HG02973 (cell line): ENCODE results near the gene TSGA10IP.

Experiments
- ATAC-seq: cut with Tn5 transposase; IDR thresholded peaks from one replicate; pipeline ENCODE4 v1.9.1; 2021; ENCODE audit warnings: moderate library complexity; ENCODE audit not compliant: unreplicated experiment

TSGA10IP gene

DNA sequence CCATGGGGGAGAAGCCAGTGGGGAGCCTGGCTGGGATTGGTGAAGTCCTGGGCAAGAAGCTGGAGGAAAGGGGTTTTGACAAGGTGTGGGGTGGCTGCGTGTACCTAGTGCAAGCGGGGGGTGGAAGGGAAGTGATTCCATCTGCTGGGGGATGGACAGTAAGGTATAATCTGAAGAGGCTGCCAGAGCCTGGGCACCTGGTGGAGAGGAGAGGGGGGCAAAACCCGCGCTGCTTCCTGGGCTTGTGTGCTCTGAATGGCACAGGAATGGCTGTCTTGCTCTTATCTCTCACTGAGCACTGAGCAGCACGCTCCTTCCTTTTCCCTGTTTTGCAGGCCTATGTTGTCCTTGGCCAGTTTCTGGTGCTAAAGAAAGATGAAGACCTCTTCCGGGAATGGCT lies 58.0 kb downstream of the TSGA10IP start:
- no peak for ATAC-seq

- no peak for ATAC-seq
Measured at GRCh38 chr11:66004186-66004585, 58.9 kb downstream of the TSGA10IP start.

GRCh38 chr11:66006134-66006890 lies 61.0 kb downstream of the TSGA10IP start:
- no peak for ATAC-seq

- ATAC-seq, result no peak
Measured at GRCh38 chr11:66006891-66007176, 61.6 kb downstream of the TSGA10IP start.

DNA sequence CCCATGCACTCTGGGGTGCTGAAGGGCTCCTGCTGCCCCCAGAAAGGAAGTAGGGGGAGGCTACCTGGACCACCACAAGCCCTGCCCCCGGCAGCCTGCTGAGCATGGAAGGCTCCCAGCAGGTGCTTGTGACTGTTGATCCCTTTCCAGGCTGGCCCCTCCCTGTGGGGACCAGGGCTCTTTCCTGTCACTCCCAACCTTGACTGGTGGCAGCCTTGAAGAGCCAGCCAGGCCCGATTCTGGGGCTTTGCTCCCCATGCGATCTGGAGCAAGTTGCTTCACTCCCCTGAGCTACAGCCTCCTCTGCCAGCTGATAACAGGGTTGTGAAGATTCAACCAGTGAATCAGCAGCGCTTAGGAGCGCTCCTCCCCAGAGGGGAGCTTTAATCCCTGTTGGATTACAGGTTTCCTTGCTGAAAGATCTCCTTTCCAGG lies 61.9 kb downstream of the TSGA10IP start:
- ATAC-seq, result no peak

- no peak for ATAC-seq
Measured at GRCh38 chr11:66008095-66008467, 62.8 kb downstream of the TSGA10IP start.

DNA sequence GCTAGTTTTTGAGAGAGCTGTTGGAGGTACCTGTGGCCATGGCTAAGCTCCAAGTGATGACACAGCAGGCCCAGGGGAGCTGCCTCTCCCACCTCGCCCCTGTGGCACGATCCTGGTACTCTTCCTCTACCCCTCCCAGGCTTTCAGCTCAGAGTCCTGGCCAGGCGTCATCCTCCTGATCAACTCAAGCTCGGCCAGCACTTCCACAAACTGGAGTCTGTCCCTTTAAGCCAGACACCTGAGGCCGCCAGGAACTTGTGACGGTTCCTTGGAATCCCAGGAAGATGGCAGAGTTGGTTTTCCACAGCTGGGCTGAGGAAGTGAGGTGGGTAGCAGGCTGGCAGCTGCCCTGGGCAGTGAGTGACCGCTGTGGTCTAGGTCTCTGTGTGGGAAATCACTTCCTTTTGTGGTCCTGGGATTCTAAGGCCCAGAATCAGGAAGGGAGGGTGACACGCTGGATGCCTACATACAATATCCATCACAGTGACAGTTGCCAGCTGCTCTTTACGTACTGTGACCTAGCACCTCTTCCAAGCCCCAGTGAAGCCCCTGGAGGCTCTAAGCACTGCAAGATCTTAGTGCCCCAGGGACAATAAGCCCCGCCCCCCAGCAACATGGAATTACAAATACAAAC lies 63.3 kb downstream of the TSGA10IP start:
- no peak for ATAC-seq
